ENCODE data around the gene AHNAK. TPM values are rescaled to one million over a fixed set of nuclear protein-coding genes. Genes with fewer than 3 reads are reported as not detected.

Gene AHNAK
- total RNA-seq, 1 experiment from 2014 or later, result 188 TPM

DNA sequence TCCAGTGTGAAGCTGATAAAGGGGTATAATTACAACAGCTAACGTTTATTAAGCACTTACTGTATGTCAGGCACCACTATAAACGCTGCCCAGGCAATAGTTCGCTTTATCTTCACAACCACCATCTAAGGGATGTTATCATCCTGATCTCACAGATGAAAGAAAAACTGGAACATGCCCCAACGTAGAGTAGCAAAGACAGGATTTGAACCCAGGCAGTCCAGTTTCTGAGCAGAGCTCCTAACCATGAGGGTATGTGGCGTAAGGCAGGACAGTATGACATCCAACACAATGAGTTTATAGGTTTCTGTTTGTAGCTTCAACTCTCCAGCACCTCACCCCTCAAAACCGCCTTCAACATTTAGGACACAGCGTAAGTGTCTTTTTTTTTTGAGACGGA is 59.5 kb downstream of the AHNAK start:
- in situ Hi-C loops (cut with HindIII; ENCODE audit: low pct_unique_long_range_greater_than_20kb, low sequenced_read_pairs), result no loop called here
- no peak for DNase-seq (ENCODE audit: low read depth)

- in situ Hi-C loops (cut with HindIII; ENCODE audit: low pct_unique_long_range_greater_than_20kb, low sequenced_read_pairs), result no loop called here
- DNase-seq (ENCODE audit: low read depth), result no peak
Observed at GRCh38 chr11:62484352-62484751, 62.3 kb downstream of the AHNAK start.

DNA sequence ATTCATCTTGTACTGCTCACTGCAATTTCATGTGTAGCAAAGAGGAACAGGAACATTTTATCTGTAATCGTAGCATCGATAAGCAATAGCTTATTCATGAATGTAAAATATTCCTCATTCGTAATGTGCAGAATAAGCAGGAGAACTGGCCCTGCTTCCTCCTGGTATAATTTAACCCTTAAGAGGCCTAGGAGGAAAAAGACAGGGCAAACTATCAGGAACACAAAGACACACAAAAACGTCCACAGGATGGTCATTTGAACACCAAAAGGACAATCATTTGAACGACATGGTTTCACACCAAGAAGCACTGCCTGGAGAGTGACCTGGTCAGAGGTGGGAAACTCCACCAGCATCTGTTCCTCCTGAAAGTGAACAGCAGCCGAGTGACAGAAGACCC is 63.9 kb downstream of the AHNAK start:
- DNase-seq (ENCODE audit: low read depth), result no peak
- in situ Hi-C loops (cut with HindIII; ENCODE audit: low pct_unique_long_range_greater_than_20kb, low sequenced_read_pairs), result no loop called here

DNA sequence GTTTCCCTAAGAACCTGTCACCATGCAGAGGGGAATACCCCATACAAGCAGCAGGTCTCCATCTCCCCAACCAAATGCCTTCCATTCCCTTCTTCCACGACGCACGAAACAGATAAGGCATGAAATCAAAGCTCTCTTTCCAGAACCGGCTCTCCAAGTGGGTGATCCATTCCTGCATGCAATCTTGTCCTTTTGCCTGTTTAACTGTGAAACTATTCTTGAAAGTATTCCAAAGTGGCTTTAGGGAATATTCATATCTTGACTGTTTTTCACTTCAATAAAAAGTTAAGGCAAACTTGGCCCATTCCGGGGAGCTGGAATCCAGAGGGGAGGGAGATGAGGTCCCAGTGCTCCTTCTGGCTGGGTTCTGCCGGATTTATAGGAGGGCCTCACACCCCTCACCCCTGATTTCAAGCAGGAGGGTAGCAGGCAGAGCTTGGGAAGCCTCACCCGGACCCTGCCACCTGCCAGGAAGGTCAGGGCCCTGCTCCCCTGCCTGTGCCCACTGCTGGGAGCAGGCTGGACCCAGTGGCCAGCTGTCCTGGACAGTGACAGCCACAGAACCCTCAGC is 66.9 kb downstream of the AHNAK start:
- no peak for DNase-seq (ENCODE audit: low read depth)
- in situ Hi-C loops (cut with HindIII; ENCODE audit: low pct_unique_long_range_greater_than_20kb, low sequenced_read_pairs), result no loop called here

GRCh38 chr11:62477927-62478326 is 68.7 kb downstream of the AHNAK start:
- no peak for DNase-seq (ENCODE audit: low read depth)
- in situ Hi-C loops (cut with HindIII; ENCODE audit: low pct_unique_long_range_greater_than_20kb, low sequenced_read_pairs), result no loop called here

DNA sequence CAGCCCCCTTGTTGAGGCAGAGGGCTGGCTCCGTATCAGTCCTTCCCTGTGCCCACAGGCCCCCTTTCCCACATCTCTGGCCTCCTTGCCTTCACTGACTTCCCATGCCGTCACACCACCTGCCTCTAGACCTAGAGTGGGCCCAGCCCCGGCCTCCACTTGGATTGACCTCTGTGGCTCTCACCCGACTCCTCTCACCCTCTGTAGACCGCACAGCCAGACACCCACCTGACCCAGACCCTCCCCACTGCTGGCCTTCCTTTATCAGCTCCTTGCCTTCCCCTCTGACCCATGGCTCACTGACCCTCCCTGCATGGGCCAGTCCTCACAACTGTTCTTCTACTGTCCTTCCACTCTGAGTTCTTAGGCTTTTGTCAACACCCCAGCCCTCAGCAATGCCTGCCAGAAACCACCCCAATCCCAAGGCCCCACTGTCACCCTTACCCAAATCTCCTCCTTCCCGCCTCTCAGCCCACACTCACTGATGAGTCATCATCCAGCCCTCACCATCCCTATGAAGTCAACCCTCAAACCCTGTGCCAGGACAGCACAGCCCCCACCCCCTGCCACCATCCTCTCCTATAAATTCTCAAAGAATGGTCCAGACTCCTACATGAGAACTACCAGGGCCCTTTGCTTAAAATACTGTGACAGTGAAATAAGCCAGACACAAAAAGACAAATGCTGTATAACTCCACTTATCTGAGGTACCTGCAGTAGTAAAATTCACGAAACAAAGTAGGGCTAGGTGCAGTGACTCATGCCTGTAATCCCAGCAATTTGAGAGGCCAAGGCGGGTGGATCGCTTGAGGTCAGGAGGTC is 74.3 kb downstream of the AHNAK start:
- in situ Hi-C loops (cut with HindIII; ENCODE audit: low pct_unique_long_range_greater_than_20kb, low sequenced_read_pairs), result no loop called here
- DNase-seq (ENCODE audit: low read depth), result peak; percentile 35

DNA sequence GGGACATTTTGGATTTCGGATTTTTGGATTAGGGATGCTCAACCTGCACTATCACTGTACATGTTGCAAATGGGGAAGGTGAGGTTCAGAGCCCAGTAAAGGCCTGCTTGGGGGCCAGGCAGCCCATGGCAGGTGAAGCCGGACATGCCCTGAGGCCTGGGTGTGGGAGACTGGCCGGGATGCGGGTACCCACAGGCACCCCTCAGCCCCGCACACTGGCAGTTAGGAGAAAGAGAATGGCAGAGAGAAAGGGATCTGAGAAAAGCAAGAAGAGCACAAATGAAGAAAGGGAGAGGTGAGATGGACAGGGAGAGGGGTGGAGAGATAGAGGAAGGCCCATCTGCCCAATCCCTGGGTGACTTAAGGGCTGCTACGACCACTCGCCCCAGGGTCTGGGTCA is 75.0 kb downstream of the AHNAK start:
- DNase-seq (ENCODE audit: low read depth), result no peak
- in situ Hi-C loops (cut with HindIII; ENCODE audit: low pct_unique_long_range_greater_than_20kb, low sequenced_read_pairs), result no loop called here

DNA sequence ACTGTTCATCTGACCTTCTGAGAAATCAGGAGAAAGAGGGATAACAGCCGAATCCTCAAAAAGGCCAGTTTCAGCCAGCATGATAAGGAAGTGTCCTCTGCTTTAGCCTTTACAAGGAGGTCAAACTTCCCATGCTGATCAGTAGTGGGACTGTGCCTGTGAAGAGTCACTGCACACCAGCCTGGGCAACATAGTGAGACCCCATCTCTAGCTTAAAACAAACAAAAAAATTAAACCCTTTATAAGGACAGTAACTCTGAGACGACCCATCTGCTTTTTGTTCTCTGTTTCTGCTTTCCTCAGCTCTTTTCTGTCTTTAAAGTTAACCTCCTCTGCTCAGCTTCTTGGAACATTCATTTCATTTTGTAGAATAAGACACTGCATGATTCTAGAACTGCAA is 78.0 kb downstream of the AHNAK start:
- no peak for DNase-seq (ENCODE audit: low read depth)
- in situ Hi-C loops (cut with HindIII; ENCODE audit: low pct_unique_long_range_greater_than_20kb, low sequenced_read_pairs), result no loop called here

GRCh38 chr11:62466444-62466843 is 80.2 kb downstream of the AHNAK start:
- no peak for DNase-seq (ENCODE audit: low read depth)

GRCh38 chr11:62464655-62465054 is 82.0 kb downstream of the AHNAK start:
- in situ Hi-C loops (cut with HindIII; ENCODE audit: low pct_unique_long_range_greater_than_20kb, low sequenced_read_pairs), result no loop called here
- DNase-seq (ENCODE audit: low read depth), result no peak

More at GRCh38 chr11:62466444-62466843, 80.2 kb downstream of the AHNAK start:
- in situ Hi-C loops (cut with HindIII; ENCODE audit: low pct_unique_long_range_greater_than_20kb, low sequenced_read_pairs), result no loop called here

- in situ Hi-C loops (cut with HindIII; ENCODE audit: low pct_unique_long_range_greater_than_20kb, low sequenced_read_pairs), result no loop called here
- no peak for DNase-seq (ENCODE audit: low read depth)
Observed at GRCh38 chr11:62463121-62463542, 83.5 kb downstream of the AHNAK start.

- in situ Hi-C loops (cut with HindIII; ENCODE audit: low pct_unique_long_range_greater_than_20kb, low sequenced_read_pairs), result no loop called here
- no peak for DNase-seq (ENCODE audit: low read depth)
Observed at GRCh38 chr11:62462508-62462892, 84.1 kb downstream of the AHNAK start.

DNA sequence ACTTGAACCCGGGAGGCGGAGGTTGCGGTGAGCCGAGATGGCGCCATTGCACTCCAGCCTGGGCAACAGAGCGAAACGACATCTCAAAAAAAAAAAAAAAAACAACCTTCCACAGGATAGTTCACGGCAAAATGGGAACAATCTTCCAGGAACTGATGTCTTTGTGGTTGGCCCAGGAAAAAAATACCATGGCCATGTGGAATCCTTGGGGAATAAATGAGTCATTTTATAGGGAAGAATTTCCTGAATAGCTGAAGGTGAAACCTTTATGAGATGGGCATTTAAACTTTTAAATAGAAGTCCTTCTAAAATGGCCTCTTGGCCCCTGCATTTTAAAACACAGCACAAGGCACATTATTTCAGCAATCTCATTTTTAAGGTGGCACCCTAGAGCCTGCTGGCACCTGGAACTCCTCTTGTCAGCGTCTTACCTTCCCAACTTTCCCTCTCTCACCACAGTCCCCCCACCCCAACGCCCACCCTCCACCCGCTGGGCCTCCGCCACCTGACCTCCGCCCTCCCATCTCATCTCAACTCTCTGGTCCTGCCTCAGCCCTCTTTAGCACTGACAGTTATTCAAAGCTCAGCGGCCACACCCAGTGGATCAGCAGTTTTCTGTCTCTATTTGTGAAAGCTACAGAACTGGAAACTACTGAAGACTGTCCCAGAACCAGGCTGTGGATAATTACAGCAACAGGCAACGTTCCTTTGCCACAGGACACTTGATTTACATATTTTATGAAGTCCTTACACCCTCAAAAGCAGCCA is 84.7 kb downstream of the AHNAK start:
- DNase-seq (ENCODE audit: low read depth), result peak; percentile 38
- in situ Hi-C loops (cut with HindIII; ENCODE audit: low pct_unique_long_range_greater_than_20kb, low sequenced_read_pairs), result no loop called here

DNA sequence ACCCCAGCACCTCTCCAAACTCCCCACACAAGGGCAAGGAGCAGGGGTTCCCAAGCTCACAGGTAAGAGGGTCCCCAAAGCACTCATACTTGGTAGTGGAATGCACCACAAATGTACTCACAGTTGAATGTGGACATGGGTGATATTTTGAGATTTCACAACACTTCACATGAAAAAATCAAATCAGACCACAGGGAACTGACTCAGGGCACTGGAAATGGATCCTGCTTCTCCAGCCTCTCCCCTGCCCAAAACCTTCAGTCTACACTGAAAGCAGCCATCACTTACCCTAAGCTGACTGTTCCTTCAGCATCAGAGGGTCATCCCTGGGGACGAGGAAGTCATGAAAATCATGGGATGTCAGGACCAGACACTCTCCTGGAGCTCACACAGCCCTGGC is 87.5 kb downstream of the AHNAK start:
- in situ Hi-C loops (cut with HindIII; ENCODE audit: low pct_unique_long_range_greater_than_20kb, low sequenced_read_pairs), result no loop called here
- DNase-seq (ENCODE audit: low read depth), result no peak

GRCh38 chr11:62458212-62459002 is 88.2 kb downstream of the AHNAK start:
- in situ Hi-C loops (cut with HindIII; ENCODE audit: low pct_unique_long_range_greater_than_20kb, low sequenced_read_pairs), result no loop called here
- DNase-seq (ENCODE audit: low read depth), result peak; percentile 70

DNA sequence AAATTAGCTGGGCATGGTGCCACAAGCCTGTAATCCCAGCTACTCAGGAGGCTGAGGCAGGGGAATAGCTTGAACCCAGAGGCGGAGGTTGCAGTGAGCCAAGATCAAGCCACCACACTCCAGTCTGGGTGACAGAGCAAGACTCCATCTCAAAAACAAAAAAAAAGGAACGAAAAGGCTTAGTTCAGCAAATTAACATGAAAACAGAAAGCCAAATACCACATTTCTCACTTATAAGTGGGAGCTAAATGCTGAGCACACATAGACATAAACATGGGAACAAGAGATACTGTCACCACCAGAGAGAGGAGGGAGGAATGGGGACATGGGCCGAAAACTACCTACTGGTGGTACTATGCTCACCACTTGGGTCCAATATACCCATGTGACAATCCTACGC is 89.1 kb downstream of the AHNAK start:
- no peak for DNase-seq (ENCODE audit: low read depth)
- in situ Hi-C loops (cut with HindIII; ENCODE audit: low pct_unique_long_range_greater_than_20kb, low sequenced_read_pairs), result no loop called here

DNA sequence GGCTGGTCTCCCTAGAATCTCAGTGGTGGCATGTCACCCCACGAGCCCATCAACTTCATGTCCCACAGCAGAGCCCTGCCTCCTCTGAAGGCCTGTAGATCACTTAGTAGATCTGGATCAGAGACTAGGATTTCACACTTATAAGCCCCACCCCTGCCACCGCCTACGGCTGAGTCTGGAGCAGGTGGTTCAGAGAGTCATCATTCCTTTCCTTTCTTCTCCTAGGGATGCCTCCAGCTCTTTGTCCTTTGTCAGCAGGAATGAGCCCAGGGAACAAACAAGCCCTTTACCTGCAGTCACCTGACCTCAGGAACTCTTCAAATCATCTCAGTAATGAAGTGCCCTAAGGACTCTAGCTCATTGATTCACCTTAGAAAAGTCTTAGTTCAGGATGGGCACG is 90.0 kb downstream of the AHNAK start:
- DNase-seq (ENCODE audit: low read depth), result no peak
- in situ Hi-C loops (cut with HindIII; ENCODE audit: low pct_unique_long_range_greater_than_20kb, low sequenced_read_pairs), result no loop called here

DNA sequence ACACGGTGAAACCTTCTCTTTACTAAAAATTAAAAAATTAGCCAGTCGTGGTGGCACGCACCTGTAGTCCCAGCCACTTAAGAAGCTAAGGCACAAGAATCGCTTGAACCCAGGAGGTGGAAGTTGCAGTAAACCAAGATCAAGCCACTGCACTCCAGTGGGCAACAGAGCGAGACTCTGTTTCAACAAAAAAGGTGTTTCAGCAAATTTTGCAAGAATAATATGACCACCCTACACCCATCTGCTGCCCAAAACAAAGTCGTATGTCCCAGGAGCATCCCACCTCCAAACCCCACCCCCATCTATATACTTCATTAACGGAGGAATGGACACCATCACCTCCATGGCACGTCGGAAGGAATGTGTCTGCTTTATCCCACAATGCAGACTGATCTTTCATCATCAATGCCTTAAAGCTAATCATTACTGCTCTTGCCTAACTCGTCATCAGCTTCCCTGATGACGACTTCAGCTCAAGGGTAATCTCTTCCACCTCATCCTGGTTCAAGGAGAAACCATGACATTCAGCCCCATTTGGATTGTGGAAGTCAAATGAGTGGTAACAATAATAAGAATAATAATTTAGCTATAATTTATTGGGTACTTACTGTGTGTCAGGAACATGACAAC is 93.7 kb downstream of the AHNAK start:
- in situ Hi-C loops (cut with HindIII; ENCODE audit: low pct_unique_long_range_greater_than_20kb, low sequenced_read_pairs), result no loop called here
- DNase-seq (ENCODE audit: low read depth), result no peak

Data from Caki2 (cell line).